GM21786 (cell line): ENCODE results near the gene IMPA2.
A peak's percentile ranks its signal among the peaks of the same experiment; 100 is the strongest.
"Not testable (repeated sequence)": the region's sequence is repeated elsewhere in the genome, so short reads cannot be mapped to it uniquely, and the experiment has no call there.

Experiments used
- ATAC-seq: cut with Tn5 transposase; IDR thresholded peaks from one replicate; pipeline ENCODE4 v1.9.1; 2021; ENCODE audit not compliant: unreplicated experiment

IMPA2 gene

GRCh38 chr18:12027046-12027445 is 45.7 kb downstream of the IMPA2 start:
- no peak for ATAC-seq

- no peak for ATAC-seq
Observed at GRCh38 chr18:12027480-12027879, 46.2 kb downstream of the IMPA2 start.

GRCh38 chr18:12028040-12028628 is 46.8 kb downstream of the IMPA2 start:
- ATAC-seq: no peak

- ATAC-seq: no peak
Observed at GRCh38 chr18:12028674-12029073, 47.4 kb downstream of the IMPA2 start.

- no peak for ATAC-seq
Observed at GRCh38 chr18:12029786-12030584, 48.7 kb downstream of the IMPA2 start.

GRCh38 chr18:12030670-12031069 is 49.4 kb downstream of the IMPA2 start:
- no peak for ATAC-seq

DNA sequence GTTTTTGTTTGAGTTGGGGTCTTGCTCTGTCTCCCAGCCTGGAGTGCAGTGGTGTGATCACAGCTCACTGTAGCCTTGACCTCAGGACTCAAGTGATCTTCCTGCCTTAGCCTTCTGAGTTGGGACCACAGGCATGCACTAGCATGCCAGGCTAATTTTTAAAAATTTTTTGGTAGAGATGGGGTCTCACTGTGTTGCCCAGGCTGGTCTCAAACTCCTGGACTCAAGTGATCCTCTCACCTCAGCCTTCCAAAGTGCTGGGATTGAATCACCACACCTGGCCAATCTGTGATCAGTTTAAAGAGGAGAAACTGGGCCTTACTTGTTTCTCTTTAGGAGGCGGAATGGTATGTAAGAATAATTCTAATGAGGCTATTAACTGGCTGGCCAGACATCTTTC is 49.9 kb downstream of the IMPA2 start:
- ATAC-seq: no peak

GRCh38 chr18:12031846-12032245 is 50.5 kb downstream of the IMPA2 start:
- ATAC-seq: no peak

DNA sequence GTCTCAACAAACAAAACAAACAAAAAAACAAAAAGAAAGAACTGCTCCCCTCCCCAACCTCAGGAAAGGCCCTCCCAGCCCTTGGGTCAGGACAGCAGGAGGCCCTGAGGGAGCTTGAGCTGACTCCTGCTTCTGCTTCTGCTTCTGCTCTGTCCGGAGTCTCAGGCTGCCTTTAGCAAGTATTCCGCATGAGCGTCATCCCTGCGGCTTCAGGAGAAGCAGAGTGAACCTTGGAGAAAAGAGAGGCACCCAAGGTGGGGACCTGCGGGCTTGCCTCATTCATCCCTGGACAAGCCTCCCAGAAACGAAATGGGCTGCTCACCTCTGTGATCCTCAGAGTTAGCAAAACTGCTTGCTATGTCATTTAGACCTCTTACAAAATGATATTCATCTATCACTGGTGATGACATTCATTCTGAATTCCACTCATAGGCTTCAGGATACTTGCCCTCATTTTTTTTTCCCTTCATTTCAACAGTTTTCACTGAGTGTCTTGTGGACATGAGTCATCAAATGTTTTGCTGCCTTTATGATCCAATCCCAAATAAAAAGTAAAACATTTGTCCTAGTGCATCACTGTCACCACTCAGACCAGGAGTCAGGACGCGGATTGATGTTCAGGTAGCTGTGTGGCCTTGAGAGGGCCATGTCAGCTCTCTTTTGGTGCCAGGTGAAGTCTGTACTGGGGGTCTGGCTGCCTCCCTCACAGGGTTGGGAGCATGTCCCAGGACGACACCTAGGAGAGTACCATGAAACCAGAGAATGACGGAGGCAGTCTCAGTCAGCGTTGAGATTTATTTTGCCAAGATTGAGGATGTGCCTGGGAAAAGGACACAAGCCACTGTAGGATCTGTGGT is 51.7 kb downstream of the IMPA2 start:
- ATAC-seq: no peak

DNA sequence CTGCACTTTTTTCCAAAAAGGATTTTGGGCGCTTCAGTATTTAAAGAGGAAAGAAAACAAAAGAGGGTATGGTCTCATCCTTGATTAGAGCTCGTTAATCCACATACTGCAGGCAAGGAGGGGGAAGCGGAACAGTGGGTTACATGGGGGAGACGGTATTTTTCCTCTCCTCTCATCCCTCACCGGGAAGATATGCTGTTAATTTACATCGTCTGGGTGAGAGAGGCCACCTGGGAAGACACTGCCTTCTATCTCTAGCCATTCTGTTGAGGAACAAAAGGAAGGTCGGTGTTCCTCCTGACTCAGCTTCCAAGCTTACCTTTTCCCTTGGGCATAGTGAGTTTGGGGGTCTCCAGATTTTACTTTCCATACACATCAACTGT is 52.3 kb downstream of the IMPA2 start:
- ATAC-seq: no peak

DNA sequence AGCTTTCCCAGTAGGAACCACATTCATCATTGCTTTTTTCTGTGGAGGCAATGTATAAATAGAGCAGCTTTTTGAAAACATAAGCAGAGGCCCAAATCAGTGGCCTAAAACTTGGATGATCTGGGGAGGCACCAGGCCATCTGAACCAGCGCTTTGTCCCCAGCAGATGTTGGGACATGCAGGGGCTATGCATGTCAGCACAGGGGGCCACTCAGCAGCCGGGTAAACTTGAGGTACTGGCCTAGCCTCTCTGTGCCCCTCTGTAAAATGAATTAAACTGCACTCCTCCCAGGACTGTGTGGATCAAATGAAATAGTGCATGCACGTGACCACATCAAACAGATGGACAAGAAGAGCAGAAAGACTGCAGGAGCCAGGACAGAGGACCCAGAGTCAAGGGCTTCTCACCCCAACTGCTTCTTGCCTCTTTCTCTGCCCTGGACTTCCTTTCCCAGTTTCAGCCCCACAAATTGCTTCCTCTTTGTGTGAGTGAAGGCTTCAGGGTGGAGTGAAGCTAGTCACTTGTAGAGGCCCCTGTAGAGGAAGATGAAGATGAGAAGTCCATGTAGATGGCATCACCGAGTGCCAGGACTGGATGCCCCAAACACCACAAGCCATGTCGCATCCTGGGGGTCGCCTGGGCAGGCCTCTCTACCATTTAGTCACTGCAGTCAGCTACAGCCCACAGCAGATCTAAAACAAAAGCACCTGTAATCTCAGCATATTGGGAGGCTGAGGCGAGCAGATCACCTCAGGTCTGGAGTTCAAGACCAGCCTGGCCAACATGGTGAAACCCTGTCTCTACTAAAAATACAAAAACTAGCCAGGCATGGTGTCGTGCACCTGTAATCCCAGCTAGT is 53.2 kb downstream of the IMPA2 start:
- ATAC-seq: no peak

DNA sequence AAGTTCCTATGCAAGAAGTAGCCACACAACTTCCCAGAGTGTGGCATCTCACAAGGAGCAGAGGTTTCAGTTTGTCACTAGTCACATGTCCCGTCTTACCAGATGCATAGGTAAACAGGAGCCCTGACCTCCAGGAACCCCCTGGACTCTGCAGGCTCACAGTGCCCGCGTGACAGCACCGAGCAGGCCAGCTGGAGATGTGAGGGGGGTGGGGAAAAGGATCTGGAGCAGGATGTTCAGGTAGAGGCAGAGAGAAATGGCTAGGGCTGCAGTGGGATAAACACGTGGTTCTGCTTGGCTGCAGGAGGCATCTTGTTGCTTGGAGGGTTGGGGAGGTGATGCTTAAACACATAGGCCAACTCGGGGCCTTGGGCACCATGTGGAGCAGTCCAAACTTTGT is 54.2 kb downstream of the IMPA2 start:
- ATAC-seq: no peak

GRCh38 chr18:12036201-12036751 is 55.0 kb downstream of the IMPA2 start:
- ATAC-seq: no peak

DNA sequence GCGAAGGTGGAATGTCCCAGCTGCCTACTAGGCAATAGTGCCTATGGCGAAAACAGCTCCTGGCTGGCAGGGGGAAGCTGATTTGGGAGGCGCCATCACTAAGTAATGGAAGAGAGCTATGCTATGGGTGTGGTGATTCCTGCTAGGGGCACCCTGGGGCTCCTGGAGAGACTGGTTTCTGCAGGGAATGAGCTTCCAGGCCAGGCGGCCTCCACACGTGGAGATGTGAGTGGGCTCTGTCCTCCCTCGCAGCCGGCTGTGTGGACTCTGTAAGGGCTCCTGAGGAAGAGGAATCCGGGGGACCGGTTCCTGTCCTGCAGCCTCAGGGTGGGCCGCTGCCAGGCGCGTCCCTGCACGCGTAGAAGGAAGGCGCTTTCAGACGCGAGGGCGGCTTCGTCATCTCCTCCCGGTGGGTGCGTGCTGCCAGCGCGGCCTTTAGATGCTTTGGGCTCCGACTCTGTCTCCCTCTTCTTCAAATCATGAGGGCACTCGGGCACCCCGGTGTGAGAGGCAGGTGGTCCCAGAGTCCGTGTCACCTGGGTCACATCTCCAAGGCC is 56.9 kb downstream of the IMPA2 start:
- no peak for ATAC-seq

- peak; percentile 78 for ATAC-seq
Observed at GRCh38 chr18:12038639-12039539, 57.6 kb downstream of the IMPA2 start.

- ATAC-seq: not testable (repeated sequence)
Observed at GRCh38 chr18:12039540-12039930, 58.2 kb downstream of the IMPA2 start.

GRCh38 chr18:12041561-12041960 is 60.3 kb downstream of the IMPA2 start:
- no peak for ATAC-seq

DNA sequence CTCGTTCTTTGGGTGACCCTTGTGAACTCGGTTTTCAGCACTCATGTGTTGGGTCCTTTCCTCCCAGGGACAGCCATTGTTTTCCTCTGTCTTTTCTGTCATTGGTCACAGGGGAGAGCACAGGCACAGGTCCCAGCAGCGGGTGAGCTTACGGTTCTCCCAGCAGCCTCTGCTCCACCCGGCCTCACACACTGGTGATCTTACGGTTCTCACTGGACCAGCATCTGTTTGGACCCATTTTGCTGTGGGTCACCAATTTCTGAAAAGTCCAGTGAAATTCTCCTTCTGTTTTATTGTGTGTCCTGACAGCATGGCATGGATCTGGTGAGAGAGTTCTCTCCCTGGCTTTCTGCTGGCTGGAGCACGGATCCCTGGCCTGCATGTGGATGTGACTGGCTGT is 62.5 kb downstream of the IMPA2 start:
- no peak for ATAC-seq

DNA sequence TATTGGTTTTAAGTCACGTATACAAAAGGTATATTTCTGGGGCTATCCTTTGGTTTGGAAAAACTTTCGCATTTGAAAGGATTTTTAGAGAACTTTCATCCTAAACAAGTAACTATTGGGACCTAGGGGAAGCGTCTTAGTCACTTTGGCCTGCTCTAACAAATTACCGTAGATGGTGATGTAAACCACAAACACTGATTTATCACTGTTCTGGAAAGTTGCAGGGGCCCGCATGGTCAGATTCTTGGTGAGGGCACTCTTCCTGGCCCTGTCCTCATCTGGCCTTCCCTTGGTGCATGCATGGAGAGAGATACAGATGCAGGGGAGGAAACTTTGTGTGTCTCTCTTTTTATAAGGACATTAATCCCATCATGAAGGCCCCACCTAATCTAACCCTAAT is 63.3 kb downstream of the IMPA2 start:
- ATAC-seq: no peak
